HS-27A (cell line): ENCODE data around the gene HSPB2.
A peak's percentile ranks its signal among the peaks of the same experiment; 100 is the strongest.
"Not testable (repeated sequence)": the region's sequence is repeated elsewhere in the genome, so short reads cannot be mapped to it uniquely, and the experiment has no call there.

Experiments used
- DNase-seq: peaks from one replicate; pipeline ENCODE4 v3.0.0-alpha.2; 2012; ENCODE audit warnings: low read depth, missing footprints

The HSPB2 gene

GRCh38 chr11:111913997-111914396 is 1.5 kb downstream of the HSPB2 start:
- peak; percentile 36 for DNase-seq

- DNase-seq: no peak
Observed at GRCh38 chr11:111916768-111917167, 4.2 kb downstream of the HSPB2 start.

- DNase-seq: no peak
Observed at GRCh38 chr11:111917312-111917711, 4.8 kb downstream of the HSPB2 start.

GRCh38 chr11:111917788-111918187 is 5.3 kb downstream of the HSPB2 start:
- no peak for DNase-seq

GRCh38 chr11:111918390-111919256 is 6.1 kb downstream of the HSPB2 start, which contains the start of gene C11orf52:
Gene C11orf52 (plus strand): TSS chr11:111918913. CDS start chr11:111918973, 60 bp downstream.
- DNase-seq: no peak

GRCh38 chr11:111920908-111921307 is 8.4 kb downstream of the HSPB2 start:
- DNase-seq: no peak

- no peak for DNase-seq
Observed at GRCh38 chr11:111921541-111922230, 9.2 kb downstream of the HSPB2 start.

GRCh38 chr11:111922803-111923202 is 10.3 kb downstream of the HSPB2 start:
- no peak for DNase-seq

GRCh38 chr11:111923351-111923788 is 10.8 kb downstream of the HSPB2 start:
- DNase-seq: no peak

- no peak for DNase-seq
Observed at GRCh38 chr11:111923951-111924350, 11.4 kb downstream of the HSPB2 start.

GRCh38 chr11:111925953-111926352 is 13.4 kb downstream of the HSPB2 start:
- no peak for DNase-seq

- peak; percentile 69 for DNase-seq
Observed at GRCh38 chr11:111926505-111927391, 14.2 kb downstream of the HSPB2 start.

GRCh38 chr11:111930472-111930871 is 17.9 kb downstream of the HSPB2 start:
- no peak for DNase-seq

- DNase-seq: no peak
Observed at GRCh38 chr11:111932611-111932950, 20.0 kb downstream of the HSPB2 start.

GRCh38 chr11:111933176-111933575 is 20.6 kb downstream of the HSPB2 start:
- DNase-seq: not testable (repeated sequence)

- DNase-seq: no peak
Observed at GRCh38 chr11:111933872-111934271, 21.3 kb downstream of the HSPB2 start.

- no peak for DNase-seq
Observed at GRCh38 chr11:111934306-111934705, 21.8 kb downstream of the HSPB2 start.

- no peak for DNase-seq
Observed at GRCh38 chr11:111935317-111936039, 22.9 kb downstream of the HSPB2 start.

GRCh38 chr11:111936040-111936540 is 23.6 kb downstream of the HSPB2 start:
- DNase-seq: no peak

GRCh38 chr11:111937461-111937769 is 24.9 kb downstream of the HSPB2 start:
- no peak for DNase-seq

- DNase-seq: no peak
Observed at GRCh38 chr11:111937844-111938243, 25.3 kb downstream of the HSPB2 start.
